ENCODE data around the gene ZRANB3.
"Not testable (repeated sequence)": the region's sequence is repeated elsewhere in the genome, so short reads cannot be mapped to it uniquely, and the experiment has no call there.

ZRANB3 gene

DNA sequence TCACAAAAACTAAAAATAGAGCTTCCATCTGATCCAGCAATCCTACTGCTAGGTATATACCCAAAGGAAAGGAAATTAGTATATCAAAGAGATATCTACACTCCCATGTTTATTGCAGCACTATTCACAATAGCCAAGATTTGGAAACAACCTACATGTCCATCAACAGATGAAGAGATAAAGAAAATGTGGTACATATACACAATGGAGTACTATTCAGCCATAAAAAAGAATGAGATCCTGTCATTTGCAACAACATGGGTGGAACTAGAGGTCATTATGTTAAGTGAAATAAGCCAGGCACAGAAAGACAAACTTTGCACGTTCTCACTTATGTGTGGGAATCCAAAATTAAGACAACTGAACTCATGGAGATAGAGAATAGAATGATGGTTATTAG is 134.8 kb downstream of the ZRANB3 start:
- not testable (repeated sequence) for H3K27ac ChIP-seq (ENCODE audit: low read depth, low read length); H3K9ac ChIP-seq (ENCODE audit: low read length); H3K36me3 ChIP-seq (ENCODE audit: control insufficient read depth, insufficient read depth, low read length); H3K4me1 ChIP-seq (ENCODE audit: control insufficient read depth, insufficient read depth, low read length); H3K4me3 ChIP-seq (ENCODE audit: low read length); H3K27me3 ChIP-seq (ENCODE audit: control insufficient read depth, insufficient read depth, low read length)

DNA sequence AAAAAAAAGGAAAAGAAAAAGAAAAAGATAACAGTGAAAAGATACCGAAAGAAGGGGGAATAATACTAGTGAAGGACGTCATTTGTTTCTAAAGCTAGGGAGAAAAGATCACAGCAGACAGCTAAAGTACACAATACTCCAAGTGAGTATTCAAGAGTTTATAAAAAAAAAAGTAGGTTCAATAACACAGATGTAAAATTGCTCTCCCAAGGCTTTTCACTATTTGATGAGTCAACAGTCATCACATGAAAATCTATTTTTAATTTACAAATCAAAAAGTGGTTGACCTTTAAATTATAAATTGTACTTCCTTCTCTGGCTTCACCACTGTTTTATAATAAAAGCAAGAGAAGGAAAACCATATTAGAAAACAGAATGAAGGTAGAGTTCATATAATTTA is 144.0 kb downstream of the ZRANB3 start:
- Histone ChIP-seq H3K4me1 (ENCODE audit: control insufficient read depth, insufficient read depth, low read length) (no peaks in the 10 kb centered on the region), H3K4me3 (ENCODE audit: low read length) (no peak overlapping the region), H3K36me3 (ENCODE audit: control insufficient read depth, insufficient read depth, low read length) (no peaks in the 10 kb centered on the region), H3K27me3 (ENCODE audit: control insufficient read depth, insufficient read depth, low read length) (no peaks in the 10 kb centered on the region), H3K27ac (ENCODE audit: low read depth, low read length) (no peak overlapping the region), H3K9ac (ENCODE audit: low read length) (no peak overlapping the region)

DNA sequence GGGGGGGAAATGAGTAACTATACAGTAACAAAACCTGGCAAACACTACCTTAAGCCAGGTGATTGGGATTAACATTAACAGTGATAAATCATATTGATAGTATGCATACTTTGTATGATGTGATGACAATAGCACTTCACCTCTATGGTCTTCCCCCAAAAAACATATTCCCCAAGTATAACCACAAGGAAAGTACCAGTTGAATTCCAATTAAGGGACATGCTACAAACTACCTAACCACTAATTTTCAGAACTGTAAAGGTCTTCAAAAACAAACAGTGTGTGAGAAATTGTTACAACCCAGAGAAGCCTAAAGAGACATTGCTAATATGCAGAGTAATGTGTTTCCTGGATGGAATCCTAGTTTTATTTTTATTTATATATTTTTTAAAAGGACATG is 152.4 kb downstream of the ZRANB3 start:
- Histone ChIP-seq H3K9ac (ENCODE audit: low read length) (no peak overlapping the region), H3K27me3 (ENCODE audit: control insufficient read depth, insufficient read depth, low read length) (no peaks in the 10 kb centered on the region), H3K4me1 (ENCODE audit: control insufficient read depth, insufficient read depth, low read length) (no peaks in the 10 kb centered on the region), H3K27ac (ENCODE audit: low read depth, low read length) (no peak overlapping the region), H3K36me3 (ENCODE audit: control insufficient read depth, insufficient read depth, low read length) (no peaks in the 10 kb centered on the region), H3K4me3 (ENCODE audit: low read length) (no peak overlapping the region)

DNA sequence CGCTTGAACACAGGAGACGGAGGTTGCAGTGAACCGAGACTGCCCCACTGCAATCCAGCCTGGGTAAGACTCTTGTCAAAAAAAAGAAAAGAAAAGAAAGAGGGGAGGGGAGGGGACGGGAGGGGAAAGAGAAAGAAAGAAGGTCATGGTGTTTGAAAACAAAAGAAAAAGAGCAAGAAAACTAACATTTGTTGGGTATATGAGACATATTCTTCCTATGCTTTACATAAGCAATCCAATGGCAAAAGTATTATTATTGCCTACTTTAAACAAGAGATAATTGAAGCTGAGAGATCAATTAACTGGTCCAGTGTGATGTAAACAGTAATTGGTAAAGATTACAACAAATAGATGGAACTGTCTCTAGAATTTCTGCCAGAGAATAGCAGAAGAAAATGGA is 157.3 kb downstream of the ZRANB3 start:
- no peaks in the 10 kb centered on the region for H3K36me3 ChIP-seq (ENCODE audit: control insufficient read depth, insufficient read depth, low read length)
- no peaks in the 10 kb centered on the region for H3K27me3 ChIP-seq (ENCODE audit: control insufficient read depth, insufficient read depth, low read length)
- H3K4me3 ChIP-seq (ENCODE audit: low read length), result no peak overlapping the region
- no peak overlapping the region for H3K9ac ChIP-seq (ENCODE audit: low read length)
- H3K27ac ChIP-seq (ENCODE audit: low read depth, low read length), result no peak overlapping the region
- no peaks in the 10 kb centered on the region for H3K4me1 ChIP-seq (ENCODE audit: control insufficient read depth, insufficient read depth, low read length)

DNA sequence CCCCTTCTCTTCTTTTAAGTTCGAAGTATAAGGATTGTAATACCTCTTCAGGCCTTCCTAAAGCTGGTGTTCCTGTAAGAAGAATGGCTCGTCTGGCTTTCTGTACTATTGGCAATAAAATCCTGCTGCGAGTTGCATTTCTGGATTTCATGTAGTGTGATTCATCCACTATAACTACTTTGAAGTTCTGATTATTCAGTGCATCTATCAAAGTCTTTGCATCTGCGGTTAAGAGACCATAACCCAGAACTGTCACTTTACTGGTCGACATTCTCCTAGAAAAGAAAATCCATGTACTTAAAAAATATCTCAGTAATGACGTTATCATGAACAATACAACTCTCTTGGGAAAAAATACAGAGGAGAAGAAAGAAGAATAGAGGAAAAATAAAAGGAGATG is 181.1 kb downstream of the ZRANB3 start:
- Histone ChIP-seq H3K9ac (ENCODE audit: low read length) (no peak overlapping the region), H3K27ac (ENCODE audit: low read depth, low read length) (no peak overlapping the region)

DNA sequence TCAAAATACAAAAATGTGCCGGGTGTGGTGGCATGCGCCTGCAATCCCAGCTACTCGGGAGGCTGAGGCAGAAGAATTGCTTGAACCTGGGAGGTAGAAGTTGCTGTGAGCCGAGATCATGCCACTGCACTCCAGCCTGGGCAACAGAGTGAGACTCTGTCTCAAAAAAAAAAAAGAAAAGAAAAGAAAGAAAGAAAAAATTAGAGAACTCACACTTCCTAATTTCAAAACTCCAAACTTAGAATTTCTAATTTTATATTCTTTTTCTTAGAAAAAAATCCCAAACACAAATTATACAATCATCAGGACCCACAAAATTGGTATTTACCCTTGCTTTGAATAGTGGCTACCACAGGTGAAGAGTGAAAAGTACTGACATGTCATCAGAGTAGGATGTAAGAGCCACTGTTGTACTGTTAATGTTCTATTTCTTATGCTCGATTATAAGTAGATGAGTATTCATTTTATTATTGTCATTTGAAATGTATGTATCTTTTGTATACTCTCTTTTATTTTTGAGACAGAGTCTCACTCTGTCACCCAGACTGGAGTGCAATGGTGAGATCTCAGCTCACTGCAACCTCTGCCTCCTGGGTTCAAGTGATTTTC is 182.8 kb downstream of the ZRANB3 start:
- not testable (repeated sequence) for H3K36me3 ChIP-seq (ENCODE audit: control insufficient read depth, insufficient read depth, low read length); H3K4me1 ChIP-seq (ENCODE audit: control insufficient read depth, insufficient read depth, low read length); H3K27me3 ChIP-seq (ENCODE audit: control insufficient read depth, insufficient read depth, low read length); H3K27ac ChIP-seq (ENCODE audit: low read depth, low read length); H3K4me3 ChIP-seq (ENCODE audit: low read length); H3K9ac ChIP-seq (ENCODE audit: low read length)

More for the DNA sequence above, 181.1 kb downstream of the ZRANB3 start:
- no peak overlapping the region for H3K4me3 ChIP-seq (ENCODE audit: low read length)
- H3K4me1 ChIP-seq (ENCODE audit: control insufficient read depth, insufficient read depth, low read length), result no peaks in the 10 kb centered on the region
- no peaks in the 10 kb centered on the region for H3K27me3 ChIP-seq (ENCODE audit: control insufficient read depth, insufficient read depth, low read length)
- H3K36me3 ChIP-seq (ENCODE audit: control insufficient read depth, insufficient read depth, low read length), result no peaks in the 10 kb centered on the region

DNA sequence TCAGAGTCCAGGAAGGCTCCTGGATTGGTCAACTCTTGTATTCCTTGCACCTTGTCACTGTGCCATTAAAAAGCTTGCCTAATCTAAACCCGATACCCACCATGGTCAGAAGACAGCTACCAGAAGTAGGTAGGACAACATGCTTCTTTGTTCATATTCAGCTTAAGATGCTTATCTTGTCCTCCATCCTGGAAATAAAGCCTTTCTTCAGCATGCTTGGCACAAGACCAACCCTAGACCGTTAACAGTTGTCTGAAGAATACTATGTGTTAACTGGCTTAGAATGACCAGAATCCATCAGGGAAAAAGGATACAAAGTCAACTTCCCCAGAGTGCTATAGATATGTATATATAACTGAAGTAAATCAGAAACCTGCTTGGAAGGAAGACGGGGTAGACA is 193.9 kb downstream of the ZRANB3 start:
- no peak overlapping the region for H3K4me3 ChIP-seq (ENCODE audit: low read length)
- no peak overlapping the region for H3K9ac ChIP-seq (ENCODE audit: low read length)
- no peaks in the 10 kb centered on the region for H3K27me3 ChIP-seq (ENCODE audit: control insufficient read depth, insufficient read depth, low read length)
- H3K36me3 ChIP-seq (ENCODE audit: control insufficient read depth, insufficient read depth, low read length), result no peaks in the 10 kb centered on the region
- no peak overlapping the region for H3K27ac ChIP-seq (ENCODE audit: low read depth, low read length)
- H3K4me1 ChIP-seq (ENCODE audit: control insufficient read depth, insufficient read depth, low read length), result no peaks in the 10 kb centered on the region

DNA sequence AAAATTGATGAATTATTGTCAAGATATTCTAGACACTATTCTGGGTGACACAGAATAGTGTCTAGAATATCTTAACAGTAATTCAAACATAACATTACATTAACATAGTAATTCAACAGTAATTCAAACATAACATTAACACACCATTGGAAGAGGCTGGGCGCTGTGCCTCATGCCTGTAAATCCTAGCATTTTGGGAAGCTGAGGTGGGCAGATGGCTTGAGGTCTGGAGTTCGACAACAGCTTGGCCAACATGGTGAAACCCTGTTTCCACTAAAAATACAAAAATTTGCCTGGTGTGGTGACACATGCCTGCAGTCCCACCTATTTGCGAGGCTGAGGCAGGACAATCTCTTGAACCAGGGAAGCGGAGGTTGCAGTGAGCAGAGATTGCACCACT is 195.8 kb downstream of the ZRANB3 start:
- Histone ChIP-seq H3K4me1 (ENCODE audit: control insufficient read depth, insufficient read depth, low read length) (no peaks in the 10 kb centered on the region), H3K27ac (ENCODE audit: low read depth, low read length) (no peak overlapping the region), H3K4me3 (ENCODE audit: low read length) (no peak overlapping the region), H3K9ac (ENCODE audit: low read length) (no peak overlapping the region), H3K36me3 (ENCODE audit: control insufficient read depth, insufficient read depth, low read length) (no peaks in the 10 kb centered on the region), H3K27me3 (ENCODE audit: control insufficient read depth, insufficient read depth, low read length) (no peaks in the 10 kb centered on the region)

DNA sequence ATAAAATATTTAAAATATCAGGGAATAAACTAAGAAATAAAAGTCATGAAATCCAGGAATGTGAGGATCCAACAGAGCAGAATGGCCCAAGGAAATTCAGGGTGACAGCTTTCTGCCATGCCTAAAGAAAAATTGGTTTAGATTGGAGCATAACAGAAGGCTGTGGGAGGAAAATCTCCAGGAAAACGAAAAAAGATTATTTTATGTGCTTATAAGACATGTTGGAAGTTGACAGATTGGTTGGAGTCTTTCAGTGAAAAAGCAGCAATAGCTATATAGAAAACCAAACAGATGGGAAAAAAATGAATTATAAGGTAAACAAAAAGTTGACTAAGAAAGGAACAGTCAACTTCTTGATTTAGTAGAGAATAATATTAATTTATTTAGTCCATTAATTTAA is 203.9 kb downstream of the ZRANB3 start:
- H3K27ac ChIP-seq (ENCODE audit: low read depth, low read length), result no peak overlapping the region
- no peaks in the 10 kb centered on the region for H3K27me3 ChIP-seq (ENCODE audit: control insufficient read depth, insufficient read depth, low read length)
- no peaks in the 10 kb centered on the region for H3K36me3 ChIP-seq (ENCODE audit: control insufficient read depth, insufficient read depth, low read length)
- H3K4me3 ChIP-seq (ENCODE audit: low read length), result no peak overlapping the region
- H3K9ac ChIP-seq (ENCODE audit: low read length), result no peak overlapping the region
- H3K4me1 ChIP-seq (ENCODE audit: control insufficient read depth, insufficient read depth, low read length), result no peaks in the 10 kb centered on the region

DNA sequence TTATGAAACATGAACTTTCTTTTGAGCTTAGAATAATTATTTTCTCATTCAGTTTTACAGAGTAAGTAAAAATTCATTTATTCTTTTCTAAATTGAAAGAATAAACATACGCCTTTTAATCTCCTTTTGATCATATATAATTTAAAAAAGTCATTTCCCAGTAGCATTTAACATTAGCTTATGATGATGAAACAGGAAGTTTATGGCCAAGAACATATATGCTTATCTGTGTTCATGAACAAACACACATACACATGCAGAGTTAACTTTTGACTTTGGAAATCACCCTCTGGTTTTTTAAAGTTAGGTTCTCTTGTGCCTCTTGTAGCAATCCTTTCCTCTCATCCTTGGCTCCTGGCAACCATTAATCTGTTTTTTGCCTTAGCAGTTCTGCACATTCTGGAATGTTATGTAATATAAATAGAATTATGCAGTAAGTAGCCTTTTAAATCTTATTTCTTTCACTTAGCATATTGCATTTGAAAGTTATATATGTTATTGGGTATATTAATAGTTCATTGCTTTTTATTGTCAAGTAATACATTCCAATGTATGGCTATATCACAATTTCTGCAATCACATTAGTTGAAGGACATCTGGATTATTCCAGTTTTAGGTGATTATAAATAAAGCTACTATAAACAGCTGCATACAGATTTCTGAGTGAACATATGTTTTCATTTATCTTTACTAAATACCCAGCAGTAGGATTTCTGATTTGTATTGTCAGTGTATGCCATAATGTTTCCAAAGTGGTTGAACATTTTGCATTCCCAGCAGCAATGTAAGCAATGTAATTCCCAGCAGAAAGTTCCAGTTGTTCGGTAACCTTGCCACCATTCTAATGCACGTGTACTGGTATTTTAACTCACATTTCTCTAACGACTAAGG is 210.3 kb downstream of the ZRANB3 start:
- no peaks in the 10 kb centered on the region for H3K4me1 ChIP-seq (ENCODE audit: control insufficient read depth, insufficient read depth, low read length)
- H3K27me3 ChIP-seq (ENCODE audit: control insufficient read depth, insufficient read depth, low read length), result no peaks in the 10 kb centered on the region
- no peak overlapping the region for H3K27ac ChIP-seq (ENCODE audit: low read depth, low read length)
- no peak overlapping the region for H3K4me3 ChIP-seq (ENCODE audit: low read length)
- H3K36me3 ChIP-seq (ENCODE audit: control insufficient read depth, insufficient read depth, low read length), result no peaks in the 10 kb centered on the region
- H3K9ac ChIP-seq (ENCODE audit: low read length), result no peak overlapping the region

DNA sequence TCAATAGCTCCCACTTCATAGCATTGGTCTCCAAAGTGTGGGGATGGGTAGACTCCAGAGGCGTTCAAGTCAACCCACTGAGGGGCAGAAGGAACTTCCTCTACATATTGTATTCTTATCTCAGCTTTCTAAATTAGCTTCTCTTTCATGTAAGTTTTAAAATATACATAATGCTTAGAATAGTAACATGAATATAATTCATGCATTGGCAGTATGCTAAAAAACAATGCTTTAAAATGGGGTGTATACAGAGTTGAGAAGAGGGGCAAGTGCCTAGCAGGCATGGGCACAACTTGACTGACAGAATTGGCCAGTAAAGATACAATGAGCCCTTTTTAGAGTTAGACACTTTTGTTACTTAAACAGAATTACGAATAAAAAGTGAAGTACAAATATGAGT is 212.2 kb downstream of the ZRANB3 start:
- no peaks in the 10 kb centered on the region for H3K27me3 ChIP-seq (ENCODE audit: control insufficient read depth, insufficient read depth, low read length)
- no peak overlapping the region for H3K27ac ChIP-seq (ENCODE audit: low read depth, low read length)
- no peaks in the 10 kb centered on the region for H3K4me1 ChIP-seq (ENCODE audit: control insufficient read depth, insufficient read depth, low read length)
- no peaks in the 10 kb centered on the region for H3K36me3 ChIP-seq (ENCODE audit: control insufficient read depth, insufficient read depth, low read length)
- no peak overlapping the region for H3K9ac ChIP-seq (ENCODE audit: low read length)
- H3K4me3 ChIP-seq (ENCODE audit: low read length), result no peak overlapping the region

DNA sequence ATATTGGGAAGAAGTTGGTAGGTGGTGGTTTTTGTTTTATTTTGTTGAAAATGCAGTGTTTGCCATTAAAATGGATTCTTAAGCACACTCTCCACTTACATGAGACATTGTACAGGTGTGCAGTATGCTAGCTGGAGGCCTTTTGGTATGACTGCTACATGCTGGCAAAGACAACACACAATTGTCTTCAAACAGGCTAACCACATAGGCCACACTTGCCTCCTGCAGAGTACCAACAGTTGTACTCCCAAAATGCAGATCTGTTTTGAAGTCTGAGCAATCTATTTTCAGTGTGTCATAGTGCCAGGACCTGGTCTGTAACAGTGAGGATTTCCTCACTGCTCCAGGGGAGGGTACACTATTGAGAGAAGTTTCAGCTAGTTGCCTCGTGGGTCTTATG is 213.6 kb downstream of the ZRANB3 start:
- Histone ChIP-seq H3K4me3 (ENCODE audit: low read length) (no peak overlapping the region), H3K27me3 (ENCODE audit: control insufficient read depth, insufficient read depth, low read length) (no peaks in the 10 kb centered on the region), H3K4me1 (ENCODE audit: control insufficient read depth, insufficient read depth, low read length) (no peaks in the 10 kb centered on the region), H3K27ac (ENCODE audit: low read depth, low read length) (no peak overlapping the region), H3K9ac (ENCODE audit: low read length) (no peak overlapping the region), H3K36me3 (ENCODE audit: control insufficient read depth, insufficient read depth, low read length) (no peaks in the 10 kb centered on the region)

DNA sequence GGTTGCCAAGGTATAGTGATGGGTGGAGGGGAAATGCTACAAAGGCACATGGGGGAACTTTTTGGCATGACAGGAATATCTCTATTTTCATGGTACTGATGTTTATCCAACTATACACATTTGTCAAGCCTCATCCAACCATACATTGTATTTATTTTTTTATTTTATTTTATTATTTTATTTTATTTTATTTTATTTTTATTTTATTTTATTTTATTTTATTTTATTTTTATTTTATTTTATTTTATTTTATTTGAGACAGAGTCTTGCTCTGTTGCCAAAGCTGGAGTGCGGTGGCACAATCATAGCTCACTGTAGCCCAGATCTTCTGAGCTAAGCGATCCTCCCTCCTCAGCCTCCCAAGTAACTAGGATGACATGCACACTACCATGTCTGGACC is 219.1 kb downstream of the ZRANB3 start:
- Histone ChIP-seq H3K27me3 (ENCODE audit: control insufficient read depth, insufficient read depth, low read length) (no peaks in the 10 kb centered on the region), H3K27ac (ENCODE audit: low read depth, low read length) (no peak overlapping the region), H3K9ac (ENCODE audit: low read length) (no peak overlapping the region), H3K36me3 (ENCODE audit: control insufficient read depth, insufficient read depth, low read length) (no peaks in the 10 kb centered on the region), H3K4me1 (ENCODE audit: control insufficient read depth, insufficient read depth, low read length) (no peaks in the 10 kb centered on the region), H3K4me3 (ENCODE audit: low read length) (no peak overlapping the region)

Data from rectal smooth muscle tissue (tissue), 1 donor.